GM21619 (cell line): ENCODE data around the gene MPV17.
"Not testable (repeated sequence)": the region's sequence is repeated elsewhere in the genome, so short reads cannot be mapped to it uniquely, and the experiment has no call there.

ENCODE experiments used
- ATAC-seq: cut with Tn5 transposase; IDR thresholded peaks from one replicate; pipeline ENCODE4 v1.9.1; 2021; ENCODE audit not compliant: unreplicated experiment

MPV17 gene

DNA sequence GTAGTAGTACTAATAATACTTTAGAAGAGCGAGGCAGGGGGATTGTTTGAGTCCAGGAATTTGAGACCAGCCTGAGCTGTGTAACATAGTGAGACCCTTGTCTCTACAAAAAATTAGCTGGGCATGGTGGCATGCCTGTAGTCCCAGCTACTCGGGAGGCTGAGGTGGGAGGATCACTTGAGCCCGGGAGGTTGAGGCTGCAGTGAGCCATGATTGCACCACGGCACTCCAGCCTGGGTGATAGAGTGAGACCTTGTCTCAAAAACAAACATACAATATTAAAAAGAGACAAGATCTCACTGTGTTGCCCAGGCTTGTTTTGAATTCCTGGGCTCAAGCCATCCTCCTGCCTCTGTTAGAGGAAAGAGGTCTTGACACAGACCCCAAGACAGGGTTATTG is 22.3 kb downstream of the MPV17 start:
- not testable (repeated sequence) for ATAC-seq

DNA sequence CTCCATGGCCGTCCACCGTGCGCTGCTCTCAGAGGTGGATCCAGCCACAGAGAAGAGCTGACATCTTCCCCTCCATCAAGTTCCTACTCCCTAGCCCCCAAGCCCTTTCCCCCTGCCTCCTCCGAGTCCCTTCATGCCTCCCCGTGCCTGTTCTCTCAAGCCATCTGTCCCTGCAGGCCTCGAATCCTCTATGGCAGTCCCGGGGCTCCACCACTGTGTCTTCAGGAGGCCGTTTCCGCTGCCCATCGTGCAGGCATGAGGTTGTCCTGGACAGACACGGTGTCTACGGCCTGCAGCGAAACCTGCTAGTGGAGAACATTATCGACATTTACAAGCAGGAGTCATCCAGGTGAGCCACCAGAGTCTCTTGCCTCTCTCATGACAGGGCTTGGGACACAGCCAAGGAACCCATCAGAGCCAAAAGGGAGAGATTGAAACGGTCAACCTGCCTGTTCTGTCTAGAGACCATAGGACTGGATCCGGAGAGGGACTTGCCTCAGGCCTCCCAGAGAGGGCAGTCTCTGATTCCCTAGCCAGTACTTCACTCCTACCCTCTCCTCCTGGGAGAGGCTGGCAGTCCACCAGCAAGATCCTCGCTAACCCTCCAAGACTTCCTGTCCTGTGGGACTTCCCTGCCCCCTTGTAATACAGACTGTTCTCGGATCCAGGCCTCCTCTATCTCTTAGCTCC is 24.4 kb downstream of the MPV17 start:
- ATAC-seq: no peak

DNA sequence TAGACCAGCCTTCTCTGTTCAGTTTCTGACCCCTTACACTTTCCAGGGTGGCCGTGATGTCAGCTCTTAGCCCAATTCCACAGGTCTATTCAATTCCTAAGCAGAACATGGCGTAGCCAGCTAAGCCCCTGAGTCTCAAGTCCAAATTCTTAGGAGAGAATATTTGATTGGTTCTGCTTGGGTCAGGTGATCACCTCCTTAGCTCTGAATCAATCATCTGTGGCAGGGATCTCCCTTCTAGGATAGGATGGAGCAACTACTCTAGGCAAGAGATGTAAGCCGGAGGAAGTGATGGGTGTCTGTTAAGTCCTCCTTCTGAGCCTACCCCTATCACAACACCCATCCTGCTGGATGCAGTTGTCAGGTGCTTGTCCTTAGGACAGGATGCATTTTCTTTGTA is 25.7 kb downstream of the MPV17 start:
- no peak for ATAC-seq

DNA sequence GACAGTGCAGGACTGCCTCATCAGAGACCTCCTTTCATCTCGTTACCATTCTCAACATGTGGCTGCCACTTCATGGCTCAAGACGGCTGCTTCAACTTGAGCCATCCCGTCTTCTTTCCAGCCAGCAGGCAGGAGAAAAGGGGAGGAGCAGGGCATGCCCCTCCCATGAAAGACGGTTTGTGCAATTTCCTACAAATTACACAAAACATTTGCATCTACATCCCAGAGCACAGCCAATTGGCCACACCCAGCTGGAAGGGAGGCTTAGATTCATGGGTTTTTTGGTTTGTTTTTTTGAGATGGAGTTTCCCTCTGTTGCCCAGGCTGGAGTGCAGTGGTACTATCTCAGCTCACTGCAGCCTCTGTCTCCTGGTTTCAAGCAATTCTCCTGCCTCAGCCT is 26.4 kb downstream of the MPV17 start:
- ATAC-seq: no peak

DNA sequence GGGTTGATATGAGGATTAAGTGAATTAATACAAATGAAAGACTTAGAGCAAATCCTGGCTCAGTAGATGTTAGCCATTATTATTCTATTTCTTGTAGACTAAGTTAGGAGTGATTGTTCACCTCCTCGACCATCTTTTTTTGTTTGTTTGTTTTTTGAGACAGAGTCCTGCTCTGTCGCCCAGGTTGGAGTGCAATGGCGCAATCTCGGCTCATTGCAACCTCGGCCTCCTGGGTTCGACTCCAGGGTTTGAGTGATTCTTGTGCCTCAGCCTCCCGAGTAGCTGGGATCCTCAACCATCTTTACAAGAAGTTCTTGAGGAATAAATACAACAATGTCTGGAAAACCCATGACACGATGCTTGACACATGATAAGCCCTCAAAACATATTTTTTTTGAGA is 28.0 kb downstream of the MPV17 start:
- ATAC-seq: no peak

DNA sequence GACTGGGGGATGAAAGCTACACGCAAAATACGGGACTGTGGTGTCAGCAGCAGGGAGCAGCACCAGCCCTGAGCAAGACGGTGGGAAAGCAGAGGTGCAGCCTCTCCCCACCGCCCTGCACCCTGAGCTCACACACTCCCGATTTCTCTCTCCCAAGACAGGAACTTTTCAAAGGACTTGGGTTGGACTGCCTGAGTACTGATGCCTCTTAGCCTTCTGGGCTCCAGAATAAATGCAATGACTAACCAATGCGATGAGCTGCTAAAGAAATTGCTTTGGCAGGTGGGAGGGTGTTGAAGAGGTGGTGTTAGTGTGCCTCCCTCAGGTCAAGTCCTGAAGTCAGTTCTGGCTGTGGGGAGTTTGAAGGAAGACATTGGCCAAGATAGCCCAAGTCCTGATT is 31.0 kb downstream of the MPV17 start:
- no peak for ATAC-seq

DNA sequence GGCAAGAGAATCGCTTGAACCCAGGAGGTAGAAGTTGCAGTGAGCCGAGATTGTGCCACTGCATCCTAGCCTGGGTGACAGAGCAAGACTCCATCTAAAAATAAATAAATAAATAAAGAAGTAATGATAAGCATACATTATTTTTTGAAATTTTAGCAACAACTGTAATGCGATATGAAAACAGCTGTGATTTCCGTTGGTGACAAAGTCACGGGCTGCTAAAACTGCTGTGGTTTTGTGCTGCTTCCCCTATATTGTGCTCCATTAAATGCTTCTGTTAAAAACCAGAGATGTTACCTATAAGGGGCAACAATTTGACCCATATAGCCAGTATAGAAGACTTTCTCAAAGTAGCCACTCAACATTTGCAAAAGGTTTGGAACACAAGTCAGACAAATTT is 32.3 kb downstream of the MPV17 start:
- ATAC-seq: no peak

DNA sequence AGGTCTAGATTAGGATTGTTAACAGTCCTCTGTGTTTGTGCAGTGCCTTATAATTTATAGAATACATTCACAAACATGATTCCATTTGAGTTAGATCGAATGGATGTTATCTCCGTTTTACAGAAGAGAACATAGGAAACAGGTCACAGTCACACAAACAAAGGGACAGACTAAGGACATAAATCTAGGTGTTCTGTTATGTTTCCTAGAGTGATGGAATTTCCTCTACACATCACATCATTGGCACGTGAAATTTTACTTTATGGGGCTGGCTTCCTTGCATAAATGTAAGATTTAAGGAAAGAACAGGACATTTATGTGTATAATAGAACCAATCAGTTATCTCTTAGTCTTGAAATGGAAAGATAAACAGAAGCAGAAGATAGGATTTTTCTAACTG is 34.3 kb downstream of the MPV17 start:
- no peak for ATAC-seq

DNA sequence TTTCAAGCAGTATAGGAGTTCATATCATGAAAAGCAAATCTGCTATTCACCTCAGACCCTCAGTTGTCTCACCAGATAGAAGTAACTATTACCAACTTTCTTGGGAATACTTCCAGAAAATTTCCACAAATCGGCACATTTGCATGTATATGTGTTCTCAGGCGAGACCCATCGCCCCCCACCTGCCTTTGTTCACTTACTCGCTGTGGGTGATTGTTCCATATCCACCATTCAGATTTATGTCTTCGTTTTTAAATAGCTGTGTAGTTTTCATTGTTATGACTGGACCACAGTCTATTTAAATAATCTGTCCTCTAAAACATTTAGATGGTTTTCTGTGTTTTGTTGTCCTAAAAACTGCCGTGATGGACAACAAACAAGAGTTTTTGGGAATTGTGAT is 37.4 kb downstream of the MPV17 start:
- ATAC-seq: no peak

DNA sequence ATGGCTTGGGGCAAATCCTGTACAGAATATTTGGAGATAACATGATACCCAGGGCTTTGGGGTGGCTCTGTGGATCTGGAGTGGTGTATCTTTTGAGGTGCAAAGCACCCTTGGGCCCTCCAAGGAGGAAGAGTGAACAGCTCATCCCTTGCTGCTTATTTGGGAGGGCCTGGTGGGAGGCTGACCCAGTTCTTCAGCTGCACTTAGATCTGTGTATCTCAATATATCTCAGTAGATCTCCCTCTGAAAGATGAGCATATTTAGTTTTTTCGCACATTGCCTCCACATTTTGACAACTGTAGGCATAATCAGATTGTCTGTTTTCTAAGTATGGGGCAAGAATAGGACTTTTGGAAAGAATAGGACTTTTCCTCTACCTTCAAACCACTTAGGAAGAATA is 37.9 kb downstream of the MPV17 start:
- ATAC-seq: no peak

DNA sequence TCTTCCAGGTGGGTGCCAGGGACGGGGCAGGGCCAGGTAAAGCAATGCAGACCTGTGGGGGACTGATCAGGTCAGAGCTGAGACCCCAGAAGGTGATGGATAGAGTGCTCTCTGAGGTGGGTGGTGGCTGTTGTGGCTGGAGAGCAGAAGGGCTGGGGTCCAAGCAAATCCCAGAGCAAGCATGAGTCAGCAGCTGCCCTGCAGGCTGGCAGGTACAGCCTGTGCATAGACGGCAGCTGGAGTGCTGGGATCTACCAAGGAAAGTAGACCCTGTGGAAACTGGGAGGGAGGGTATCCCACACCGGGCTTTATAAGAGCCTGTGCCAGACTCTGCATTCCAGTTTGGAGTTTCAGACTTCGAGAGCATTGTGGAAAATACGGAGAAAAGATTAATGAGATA is 40.0 kb downstream of the MPV17 start:
- no peak for ATAC-seq

DNA sequence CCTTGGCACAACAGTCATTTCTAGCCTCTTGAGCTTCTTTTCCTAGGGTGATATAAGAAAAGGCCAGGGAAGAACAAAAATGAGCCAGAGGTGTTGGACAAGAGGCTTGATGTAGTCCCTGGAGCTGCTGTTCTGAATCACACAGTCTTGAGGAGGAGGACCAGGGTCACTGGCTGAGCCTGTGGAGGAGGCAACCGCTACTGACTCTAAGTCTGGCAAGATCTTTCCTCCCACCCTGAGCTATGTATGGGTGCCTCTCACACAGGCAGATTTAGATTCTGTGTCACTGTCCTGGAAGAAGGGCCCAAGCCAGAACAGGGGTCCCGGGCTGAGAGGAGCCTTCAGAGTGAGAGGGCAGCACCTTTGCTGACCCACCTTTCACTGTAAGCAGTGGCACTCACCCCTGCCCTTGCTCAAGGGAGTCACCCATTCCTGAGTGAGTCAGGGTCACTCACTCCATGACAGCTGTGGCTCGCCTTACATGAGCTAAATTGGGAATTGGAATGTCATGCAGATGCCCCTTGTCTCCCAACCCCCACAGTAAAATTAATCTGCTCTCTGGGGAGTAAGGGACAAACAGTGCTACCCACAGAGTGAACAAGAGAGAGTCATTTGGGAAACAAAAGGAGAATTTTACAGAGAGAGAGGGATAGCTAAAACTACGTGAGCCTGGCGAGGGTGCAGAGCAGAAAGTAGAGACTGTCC is 40.9 kb downstream of the MPV17 start, which contains the start of gene TRIM54:
TSS of gene TRIM54 (plus strand) at position 575 of the 705 bp plus-strand sequence. CDS start 303 bp downstream, outside the sequence.
- no peak for ATAC-seq

DNA sequence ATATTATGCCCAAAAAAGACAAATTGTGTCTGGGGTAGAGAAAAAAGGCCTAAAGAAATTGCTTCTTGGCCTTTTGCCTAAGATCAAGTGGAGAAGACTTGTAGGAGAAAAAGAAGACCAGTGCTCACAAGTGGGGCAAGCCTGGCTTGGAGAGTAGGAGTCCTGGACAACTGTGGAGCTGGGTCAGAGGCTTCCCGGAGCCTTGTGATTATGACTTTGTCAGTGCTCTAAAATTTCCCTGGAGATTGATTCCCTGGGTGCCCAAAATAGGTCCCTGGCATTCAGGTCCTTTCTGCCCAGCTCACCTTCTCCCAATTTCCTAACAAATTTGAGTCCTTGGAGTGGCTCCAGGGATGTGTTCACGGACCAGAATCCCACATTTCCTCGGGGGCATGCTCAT is 41.5 kb downstream of the MPV17 start:
- no peak for ATAC-seq

DNA sequence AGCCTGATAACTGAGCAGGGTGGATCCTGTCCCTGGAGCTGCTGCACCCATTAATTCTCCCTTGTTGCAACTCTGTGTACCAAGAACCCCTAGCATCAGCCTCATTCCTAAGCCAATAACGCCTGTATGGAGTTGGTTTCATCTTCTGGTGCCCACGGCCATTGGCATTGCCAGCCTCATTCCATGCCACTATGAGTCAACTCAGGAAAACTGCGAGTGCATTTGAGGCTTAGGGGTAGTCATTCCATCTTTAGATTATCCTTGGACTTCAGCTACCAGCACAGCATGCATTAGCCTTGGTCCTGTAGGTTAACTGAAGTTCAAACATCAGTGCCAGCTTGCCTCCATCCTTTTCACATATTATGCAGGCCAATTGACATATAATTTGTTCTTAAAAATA is 42.1 kb downstream of the MPV17 start:
- ATAC-seq: no peak

DNA sequence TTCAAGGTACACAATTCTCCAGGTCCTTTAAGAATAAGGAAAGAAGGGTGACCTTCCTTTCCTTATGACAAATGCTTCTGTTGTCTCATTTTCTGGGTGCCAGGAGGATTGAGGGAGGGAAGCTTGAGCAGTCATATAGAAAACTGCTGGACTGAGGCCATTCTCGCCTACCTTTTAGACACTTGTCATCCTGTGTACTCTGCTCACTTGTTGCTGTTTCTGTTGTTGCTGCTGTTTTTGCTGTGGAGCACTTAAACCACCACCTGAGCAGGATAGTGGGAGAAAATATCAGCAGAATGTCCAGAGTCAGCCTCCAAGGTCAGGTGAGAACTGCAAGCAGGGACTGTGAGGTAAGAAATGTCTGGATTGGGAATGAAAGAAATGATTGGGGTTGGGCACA is 44.9 kb downstream of the MPV17 start:
- ATAC-seq: no peak

DNA sequence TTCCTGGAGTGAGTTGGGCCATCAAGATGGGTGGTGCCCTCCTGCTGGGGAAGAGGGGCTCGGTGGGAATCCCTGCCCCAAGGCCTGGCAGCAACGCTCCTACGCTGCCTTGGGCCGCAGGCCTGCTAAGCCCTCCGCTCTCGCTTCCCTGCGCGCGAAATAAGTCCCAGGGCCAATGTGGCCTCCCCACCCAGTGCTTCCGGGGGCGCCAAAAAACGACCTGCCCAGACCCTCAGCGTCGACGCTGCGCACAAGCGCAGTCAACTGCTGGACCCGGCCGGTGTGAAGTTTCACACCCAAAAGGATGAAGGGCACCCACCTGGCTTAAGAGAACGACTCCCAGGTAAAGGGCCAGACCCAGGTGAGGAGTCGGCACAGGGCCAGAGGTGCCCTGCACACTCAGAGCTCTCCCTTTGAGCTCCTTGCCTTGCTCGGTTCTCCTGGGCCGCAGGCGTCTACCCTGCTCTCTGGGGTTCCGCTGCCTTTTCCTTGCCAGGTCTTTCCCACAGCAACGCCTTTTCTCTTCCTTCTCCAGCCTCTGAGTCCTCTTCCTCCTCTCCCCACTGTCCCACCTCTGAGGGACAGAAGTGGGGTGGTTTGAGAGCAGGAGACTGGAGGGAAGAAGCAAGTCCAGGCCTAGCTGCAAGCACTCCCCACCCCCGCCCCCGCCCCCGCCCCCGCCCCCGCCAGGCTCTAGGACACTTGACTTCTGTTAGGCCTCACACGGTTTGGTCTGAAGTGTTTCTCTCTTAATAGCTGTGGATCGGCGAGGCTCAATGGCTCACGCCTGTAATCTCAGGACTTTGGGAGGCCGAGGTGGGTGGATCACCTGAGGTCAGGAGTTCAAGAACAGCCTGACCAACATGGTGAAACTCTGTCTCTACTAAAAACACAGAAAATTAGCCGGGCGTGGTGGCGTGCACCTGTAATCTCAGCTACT is 47.4 kb downstream of the MPV17 start, which contains the start of gene DNAJC5G:
TSS of gene DNAJC5G (plus strand) at position 223 of the 940 bp plus-strand sequence. CDS start 1,296 bp downstream, outside the sequence.
- no peak for ATAC-seq

DNA sequence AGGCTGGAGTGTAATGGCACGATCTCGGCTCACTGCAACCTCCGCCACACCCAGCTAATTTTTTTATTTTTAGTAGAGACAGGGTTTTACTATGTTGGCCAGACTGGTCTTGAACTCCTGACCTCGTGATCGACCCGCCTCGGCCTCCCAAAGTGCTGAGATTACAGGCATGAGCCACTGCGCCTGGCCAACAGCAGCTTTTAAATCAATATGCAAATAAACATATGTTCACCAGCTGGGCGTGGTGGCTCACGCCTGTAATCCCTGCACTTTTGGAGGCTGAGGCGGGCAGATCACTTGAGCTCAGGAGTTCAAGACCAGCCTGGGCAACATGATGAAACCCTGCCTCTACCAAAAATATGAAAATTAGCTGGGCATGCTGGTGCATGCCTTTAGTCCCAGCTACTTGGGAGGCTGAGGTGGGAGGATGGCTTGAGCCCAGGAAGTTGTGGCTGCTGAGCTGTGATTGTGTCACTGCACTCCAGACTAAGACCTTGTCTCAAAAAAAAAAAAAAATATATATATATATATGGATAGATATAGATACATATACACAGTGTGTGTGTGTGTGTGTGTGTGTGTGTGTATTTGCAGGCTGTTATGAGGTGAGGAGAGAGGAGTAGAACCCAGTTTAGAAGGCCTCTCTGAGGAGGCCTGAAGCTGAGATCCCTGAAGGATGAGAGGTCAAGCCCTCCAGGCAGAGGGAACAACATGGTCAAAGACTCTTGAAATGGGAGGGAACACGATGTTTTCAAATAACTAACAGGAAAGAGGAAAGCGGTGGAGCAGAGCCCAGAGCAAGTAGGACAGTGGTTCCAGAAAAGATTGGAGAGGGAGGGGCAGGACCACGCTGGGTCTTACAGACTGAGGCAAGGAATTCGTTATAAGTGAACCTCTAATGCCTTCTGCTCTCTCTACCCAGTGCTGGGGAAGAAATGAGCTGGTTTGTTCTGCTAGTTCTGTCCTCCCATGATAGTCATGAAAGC is 50.1 kb downstream of the MPV17 start:
- not testable (repeated sequence) for ATAC-seq

DNA sequence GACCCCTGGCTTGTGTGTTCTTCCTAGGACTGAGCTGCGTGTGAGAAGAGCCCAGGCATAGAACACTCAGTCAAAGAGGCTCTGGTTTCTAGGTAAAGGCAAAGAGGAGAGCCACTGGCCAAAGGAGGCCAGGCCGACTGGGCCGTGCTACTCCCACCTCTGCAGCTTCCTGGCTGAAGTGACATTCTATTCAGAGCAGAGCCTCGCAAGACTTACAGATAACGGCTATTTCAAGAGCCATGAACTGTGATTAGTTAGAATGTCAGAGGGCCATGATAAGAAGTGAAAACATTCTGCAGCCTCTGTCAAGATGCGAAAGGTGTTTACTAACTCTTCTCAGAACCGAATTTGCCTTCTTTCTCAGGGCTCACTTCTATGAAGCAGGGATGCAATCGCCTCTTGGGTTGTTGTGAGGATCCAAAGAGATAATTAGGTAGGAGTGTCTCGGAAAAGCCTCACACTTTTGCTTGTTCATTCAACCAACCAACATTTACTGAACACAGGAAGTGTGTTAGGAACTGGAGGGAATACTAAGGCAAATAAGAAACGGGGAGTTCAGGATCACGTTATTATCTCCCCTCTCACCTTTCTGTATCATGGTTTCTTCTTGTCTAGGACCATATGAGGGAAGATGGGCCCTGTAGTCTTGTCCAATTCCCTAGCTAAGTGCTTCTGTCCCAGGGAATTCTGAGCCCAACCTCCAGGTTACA is 51.1 kb downstream of the MPV17 start:
- ATAC-seq: no peak

DNA sequence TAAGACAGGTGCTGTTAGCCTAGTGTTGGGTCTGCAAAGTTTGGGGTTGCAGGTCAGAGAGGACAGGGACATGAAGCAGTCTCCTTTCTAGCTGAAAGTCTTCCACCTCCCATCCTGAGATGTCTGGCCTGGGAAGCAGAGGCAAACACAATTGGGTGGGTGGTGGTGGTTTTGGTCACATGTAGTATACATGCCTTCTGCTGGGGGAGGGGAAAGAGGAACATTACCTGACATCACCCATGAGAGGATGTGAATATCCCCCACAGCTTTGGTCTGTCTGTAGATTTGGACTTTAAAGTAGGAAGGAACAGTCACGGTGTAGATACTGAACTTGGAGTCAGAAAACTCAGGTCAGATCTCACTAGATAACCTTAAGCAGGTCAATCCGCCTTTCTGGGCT is 52.2 kb downstream of the MPV17 start:
- ATAC-seq: no peak

DNA sequence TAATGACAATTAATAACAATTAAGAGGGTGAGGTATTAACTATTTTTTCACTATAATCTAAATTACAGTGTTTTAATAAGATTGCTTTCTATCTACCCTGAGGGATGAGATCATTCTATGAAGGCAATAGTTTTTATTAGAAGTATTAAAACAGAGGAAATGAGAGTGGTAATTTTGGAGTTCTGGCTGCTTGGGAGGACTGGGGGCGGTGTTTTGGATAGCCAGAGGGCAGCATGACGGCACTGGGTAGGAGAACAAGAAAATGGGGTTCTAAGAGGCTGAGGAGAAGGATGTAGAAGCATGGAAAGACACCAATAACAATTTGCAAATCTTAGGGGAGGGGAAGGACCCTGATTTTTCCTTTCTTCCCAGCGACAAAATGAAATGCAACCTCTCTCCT is 52.8 kb downstream of the MPV17 start:
- no peak for ATAC-seq
